ENCODE data around the gene RNF103.

The RNF103 gene

GRCh38 chr2:86557836-86558235 is 65.8 kb downstream of the RNF103 start:
- H2AFZ ChIP-seq (ENCODE audit: low read length), result no peak overlapping the region

GRCh38 chr2:86556508-86556907 is 67.2 kb downstream of the RNF103 start:
- no peak for DNase-seq
- no peak overlapping the region for H3K4me2 ChIP-seq (ENCODE audit: low read depth, low read length)
- H3K36me3 ChIP-seq (replicated peaks; ENCODE audit: insufficient read depth, low read length), result 0 out of 2 replicates have a peak, but pooled peaks cover 3% of the 10 kb centered on the region
- H3F3A ChIP-seq (ENCODE audit: insufficient read depth, low read length), result no peaks in the 10 kb centered on the region
- TF ChIP-seq EZH2 (optimal IDR thresholded peaks at IDR 0.05; ENCODE audit: low read depth, low read length), result no peak
- TF ChIP-seq, protein P1, sequence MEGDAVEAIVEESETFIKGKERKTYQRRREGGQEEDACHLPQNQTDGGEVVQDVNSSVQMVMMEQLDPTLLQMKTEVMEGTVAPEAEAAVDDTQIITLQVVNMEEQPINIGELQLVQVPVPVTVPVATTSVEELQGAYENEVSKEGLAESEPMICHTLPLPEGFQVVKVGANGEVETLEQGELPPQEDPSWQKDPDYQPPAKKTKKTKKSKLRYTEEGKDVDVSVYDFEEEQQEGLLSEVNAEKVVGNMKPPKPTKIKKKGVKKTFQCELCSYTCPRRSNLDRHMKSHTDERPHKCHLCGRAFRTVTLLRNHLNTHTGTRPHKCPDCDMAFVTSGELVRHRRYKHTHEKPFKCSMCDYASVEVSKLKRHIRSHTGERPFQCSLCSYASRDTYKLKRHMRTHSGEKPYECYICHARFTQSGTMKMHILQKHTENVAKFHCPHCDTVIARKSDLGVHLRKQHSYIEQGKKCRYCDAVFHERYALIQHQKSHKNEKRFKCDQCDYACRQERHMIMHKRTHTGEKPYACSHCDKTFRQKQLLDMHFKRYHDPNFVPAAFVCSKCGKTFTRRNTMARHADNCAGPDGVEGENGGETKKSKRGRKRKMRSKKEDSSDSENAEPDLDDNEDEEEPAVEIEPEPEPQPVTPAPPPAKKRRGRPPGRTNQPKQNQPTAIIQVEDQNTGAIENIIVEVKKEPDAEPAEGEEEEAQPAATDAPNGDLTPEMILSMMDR (IDR thresholded peaks at IDR 0.05; ENCODE audit: low read length), result no peak
- no peak for TF ChIP-seq EZH2phosphoT487 (IDR thresholded peaks at IDR 0.05; ENCODE audit: low read length)
- H2AFZ ChIP-seq (ENCODE audit: low read length), result no peak overlapping the region
- H3K9me3 ChIP-seq (replicated peaks; ENCODE audit: insufficient read depth, low read length), result no peaks in the 10 kb centered on the region
- no peaks in the 10 kb centered on the region for H3K9me2 ChIP-seq (replicated peaks; ENCODE audit: insufficient read depth, low read length)
- H3K79me2 ChIP-seq (ENCODE audit: low read length), result peaks cover 97% of the 10 kb centered on the region
- no peaks in the 10 kb centered on the region for H4K20me1 ChIP-seq (ENCODE audit: insufficient read depth, low read length)
- no peaks in the 10 kb centered on the region for H3K4me1 ChIP-seq (ENCODE audit: low read length)
- H3K27me3 ChIP-seq (replicated peaks; ENCODE audit: insufficient read depth, low read length), result no peaks in the 10 kb centered on the region
- no peak overlapping the region for H3K27ac ChIP-seq (ENCODE audit: low read length)
- no peak overlapping the region for H3K9ac ChIP-seq (ENCODE audit: low read length)
- no peak overlapping the region for H3K4me3 ChIP-seq (ENCODE audit: low read length)

More at GRCh38 chr2:86557836-86558235, 65.8 kb downstream of the RNF103 start:
- no peak for DNase-seq
- H3K79me2 ChIP-seq (ENCODE audit: low read length), result peaks cover 97% of the 10 kb centered on the region
- H4K20me1 ChIP-seq (ENCODE audit: insufficient read depth, low read length), result no peaks in the 10 kb centered on the region
- no peaks in the 10 kb centered on the region for H3K27me3 ChIP-seq (replicated peaks; ENCODE audit: insufficient read depth, low read length)
- no peak overlapping the region for H3K4me2 ChIP-seq (ENCODE audit: low read depth, low read length)
- H3K4me1 ChIP-seq (ENCODE audit: low read length), result peaks cover 6% of the 10 kb centered on the region; the same call in 1 of the 2 replicates
- H3K4me3 ChIP-seq (ENCODE audit: low read length), result no peak overlapping the region
- no peaks in the 10 kb centered on the region for H3K9me2 ChIP-seq (replicated peaks; ENCODE audit: insufficient read depth, low read length)
- no peak for TF ChIP-seq EZH2 (optimal IDR thresholded peaks at IDR 0.05; ENCODE audit: low read depth, low read length)
- no peak for TF ChIP-seq EZH2phosphoT487 (IDR thresholded peaks at IDR 0.05; ENCODE audit: low read length)
- TF ChIP-seq, protein P1 (IDR thresholded peaks at IDR 0.05; ENCODE audit: low read length), result no peak
- 0 out of 2 replicates have a peak, but pooled peaks cover 3% of the 10 kb centered on the region for H3K36me3 ChIP-seq (replicated peaks; ENCODE audit: insufficient read depth, low read length)
- H3K9ac ChIP-seq (ENCODE audit: low read length), result no peak overlapping the region
- H3F3A ChIP-seq (ENCODE audit: insufficient read depth, low read length), result 0 out of 2 replicates have a peak, but pooled peaks cover 2% of the 10 kb centered on the region
- no peaks in the 10 kb centered on the region for H3K9me3 ChIP-seq (replicated peaks; ENCODE audit: insufficient read depth, low read length)
- H3K27ac ChIP-seq (ENCODE audit: low read length), result no peak overlapping the region
